B cell (primary cell): ENCODE measurements around the gene ANO2. TPM values are rescaled to one million over a fixed set of nuclear protein-coding genes. Genes with fewer than 3 reads are reported as not detected.

Experiments used
- ATAC-seq: fragments of 200-7000 bp; cut with Tn5 transposase; one replicate; pipeline ENCODE4 v1.10.0; 2021; ENCODE audit warnings: low read depth, mild to moderate bottlenecking, moderate number of reproducible peaks, moderate library complexity
- CTCF ChIA-PET: fragments of 350-600 bp; sonication (Branson Sonifier 250); formaldehyde crosslinking; loops from one replicate; lab custom pipeline; 2021; ENCODE audit warnings: antibody characterized with exemption, inconsistent platforms; lab: Charles Lee
- POLR2A ChIA-PET: fragments of 350-600 bp; sonication (Branson Sonifier 250); formaldehyde crosslinking; loops from one replicate; lab custom pipeline; 2021; ENCODE audit warnings: antibody characterized with exemption; lab: Charles Lee
- DNase-seq: peaks from one replicate; pipeline ENCODE4 v3.0.0; 2013
- H2AFZ ChIP-seq: 2 replicates; pipeline ENCODE4 v1.6.1; 2012; ENCODE audit warnings: mild to moderate bottlenecking, low read depth, low read length; ENCODE audit not compliant: insufficient read depth, poor library complexity, severe bottlenecking
- H3K27ac ChIP-seq, 2 donors: 1 replicate in 1 of 2; 2 replicates in 1 of 2; pipeline ENCODE4 v1.5.1; 2012 to 2013; ENCODE audit warnings: low read length in 2 of 2, mild to moderate bottlenecking in 2 of 2, moderate library complexity in 1 of 2
- H3K27me3 ChIP-seq, 4 experiments: fragments of 200-600 bp in 1 of 4; sonication (generic) in 1 of 4; replicated peaks in 1 of 4; 1 replicate in 2 of 4; 2 replicates in 2 of 4; pipeline versions ENCODE4 v1.6.1 to v1.7.0; 2013 to 2016; ENCODE audit warnings: low read length in 3 of 4, mild to moderate bottlenecking in 2 of 4, mixed read lengths in 1 of 4, moderate library complexity in 1 of 4; ENCODE audit not compliant: insufficient read depth in 4 of 4, control insufficient read depth in 3 of 4; ENCODE audit errors: control extremely low read depth in 1 of 4
- H3K36me3 ChIP-seq, 2 experiments: replicated peaks in 1 of 2; 1 replicate in 1 of 2; 2 replicates in 1 of 2; pipeline versions ENCODE4 v1.6.1 to v1.7.1; 2013; ENCODE audit warnings: low read length in 1 of 2; ENCODE audit not compliant: insufficient read depth in 2 of 2, control insufficient read depth in 1 of 2; ENCODE audit errors: control extremely low read depth in 1 of 2, extremely low read depth in 1 of 2
- H3K4me1 ChIP-seq, 2 donors: fragments of 200-600 bp in 1 of 2; sonication (generic) in 1 of 2; 1 replicate in 1 of 2; 2 replicates in 1 of 2; pipeline versions ENCODE4 v1.5.1 to v1.6.1; 2013 to 2017; ENCODE audit warnings: low read length in 2 of 2; ENCODE audit not compliant: control insufficient read depth in 2 of 2, insufficient read depth in 2 of 2
- H3K4me2 ChIP-seq: replicated peaks from 2 replicates; pipeline ENCODE3; 2012; ENCODE audit warnings: mild to moderate bottlenecking, low read depth, low read length; ENCODE audit not compliant: poor library complexity, severe bottlenecking
- H3K4me3 ChIP-seq, 5 experiments: fragments of 200-600 bp in 1 of 5; sonication (generic) in 1 of 5; 1 replicate in 3 of 5; 2 replicates in 2 of 5; pipeline versions ENCODE4 v1.5.1 to v1.7.0; 2011 to 2016; ENCODE audit warnings: low read length in 4 of 5, mild to moderate bottlenecking in 4 of 5, low read depth in 2 of 5, control low read depth in 1 of 5, moderate library complexity in 1 of 5; ENCODE audit not compliant: insufficient read depth in 1 of 5; ENCODE audit errors: control extremely low read depth in 1 of 5, extremely low read depth in 1 of 5
- H3K79me2 ChIP-seq: fragments of 200-600 bp; sonication (generic); one replicate; pipeline ENCODE4 v1.6.0; 2016; ENCODE audit warnings: low read length; ENCODE audit not compliant: control insufficient read depth, insufficient read depth
- H3K9ac ChIP-seq: fragments of 200-600 bp; sonication (generic); 2 replicates; pipeline ENCODE4 v1.6.1; 2017; ENCODE audit warnings: mild to moderate bottlenecking, low read length, moderate library complexity
- H3K9me3 ChIP-seq, 3 donors: one replicate each; pipeline versions ENCODE4 v1.6.1 to v1.7.1; 2013; ENCODE audit warnings: low read length in 2 of 3; ENCODE audit not compliant: control insufficient read depth in 2 of 3, insufficient read depth in 1 of 3; ENCODE audit errors: control extremely low read depth in 1 of 3
- H4K20me1 ChIP-seq: 2 replicates; pipeline ENCODE4 v1.6.0; 2012; ENCODE audit warnings: mild to moderate bottlenecking, low read length; ENCODE audit not compliant: insufficient read depth, control insufficient read depth, poor library complexity, severe bottlenecking
- H3K27ac Mint-ChIP-seq: one replicate; pipeline ENCODE4 v1.8.0; 2021; ENCODE audit warnings: mixed read lengths
- H3K27me3 Mint-ChIP-seq: one replicate; pipeline ENCODE4 v1.8.0; 2021; ENCODE audit warnings: mixed read lengths
- H3K4me1 Mint-ChIP-seq: one replicate; pipeline ENCODE4 v1.8.0; 2021; ENCODE audit warnings: mixed read lengths
- H3K4me3 Mint-ChIP-seq: one replicate; pipeline ENCODE4 v1.8.0; 2021; ENCODE audit warnings: mixed read lengths
- H3K9me3 Mint-ChIP-seq: one replicate; pipeline ENCODE4 v1.8.0; 2022; ENCODE audit warnings: mixed read lengths; ENCODE audit not compliant: insufficient read depth
- EZH2 ChIP-seq: IDR thresholded peaks from 2 replicates; pipeline ENCODE4 v1.6.1; 2012; ENCODE audit warnings: borderline replicate concordance, low read depth, mild to moderate bottlenecking, moderate library complexity, low read length; ENCODE audit not compliant: insufficient read depth, poor library complexity, severe bottlenecking
- WGBS: methylation state at CpG from one replicate; pipeline ENCODE4 v1.1.5; 2013; ENCODE audit warnings: missing lambda C conversion rate; ENCODE audit not compliant: insufficient coverage; 5-methylcytosine and 5-hydroxymethylcytosine counted together
- intact Hi-C: fragments of 100-400 bp; cut with micrococcal nuclease; formaldehyde crosslinking; loops from one replicate; pipeline ENCODE4 v1.10.0; 2022
- polyA plus RNA-seq: library from polyadenylated mRNA; depleted of rRNA; stranded (reverse); fragments of >200 nt; gene quantifications from 2 replicates; pipeline ENCODE4 v1.2.3, GENCODE V29; 2012
- total RNA-seq, 2 donors: library from RNA; stranded (reverse); fragments of 120-200 nt in 1 of 2; gene quantifications; 1 replicate in 1 of 2; 2 replicates in 1 of 2; pipeline versions ENCODE4 v1.2.3 to v1.2.4, GENCODE V29; 2013 to 2022
- TF ChIP-seq, protein P1 (sequence below): fragments of 200-600 bp; IDR thresholded peaks from one replicate; pipeline ENCODE4 v1.8.0; 2022; ENCODE audit warnings: antibody characterized with exemption, mild to moderate bottlenecking

The ANO2 gene
- total and polyA plus RNA-seq, 2 donors (not counting 1 experiment from before 2014, with no cell fraction given) = not detected

DNA sequence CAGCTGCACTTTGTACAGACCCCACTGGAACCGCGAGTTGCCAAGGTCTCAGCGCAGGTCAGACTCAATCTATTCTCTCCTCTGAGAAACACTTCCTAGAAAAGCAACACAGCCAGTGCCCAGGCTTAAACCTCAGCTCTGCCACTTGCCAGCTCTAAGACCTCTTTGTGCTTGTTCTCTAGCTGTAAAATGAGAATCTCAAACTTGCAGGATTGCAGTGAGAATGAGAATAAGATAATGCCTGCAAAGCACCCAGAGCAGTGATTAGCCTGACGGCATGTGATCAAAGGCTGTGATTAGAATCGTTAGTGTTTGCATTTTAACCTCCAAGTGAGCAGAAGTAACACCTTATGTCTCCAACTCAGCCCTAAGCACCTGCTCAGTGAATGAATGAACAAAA is 21.3 kb downstream of the ANO2 start:
- H3K36me3 ChIP-seq = no peaks in the 10 kb centered on the region
- peaks cover 0 to 6% (median 0%) of the 10 kb centered on the region in 4 experiments for H3K27me3 ChIP-seq
- H3K4me3 Mint-ChIP-seq = no peak overlapping the region
- H3K79me2 ChIP-seq = no peaks in the 10 kb centered on the region
- no peak overlapping the region for H3K4me3 ChIP-seq
- H3K27me3 Mint-ChIP-seq = peaks cover 10% of the 10 kb centered on the region
- H3K4me1 ChIP-seq = no peaks in the 10 kb centered on the region
- peaks cover 0 to 5% (median 0%) of the 10 kb centered on the region in 3 donors for H3K9me3 ChIP-seq
- no peak overlapping the region for H3K4me2 ChIP-seq
- no peaks in the 10 kb centered on the region for H3K9me3 Mint-ChIP-seq
- no CpG with 5 or more reads among the region's 5 CpGs for WGBS
- ATAC-seq (no peak), DNase-seq (no peak)
- no peak overlapping the region for H3K27ac Mint-ChIP-seq
- CTCF ChIA-PET = no interaction called here
- H3K4me1 Mint-ChIP-seq = no peaks in the 10 kb centered on the region
- H3K9ac ChIP-seq = no peak overlapping the region
- POLR2A ChIA-PET = no interaction called here
- no peak for TF ChIP-seq EZH2
- TF ChIP-seq, protein P1, sequence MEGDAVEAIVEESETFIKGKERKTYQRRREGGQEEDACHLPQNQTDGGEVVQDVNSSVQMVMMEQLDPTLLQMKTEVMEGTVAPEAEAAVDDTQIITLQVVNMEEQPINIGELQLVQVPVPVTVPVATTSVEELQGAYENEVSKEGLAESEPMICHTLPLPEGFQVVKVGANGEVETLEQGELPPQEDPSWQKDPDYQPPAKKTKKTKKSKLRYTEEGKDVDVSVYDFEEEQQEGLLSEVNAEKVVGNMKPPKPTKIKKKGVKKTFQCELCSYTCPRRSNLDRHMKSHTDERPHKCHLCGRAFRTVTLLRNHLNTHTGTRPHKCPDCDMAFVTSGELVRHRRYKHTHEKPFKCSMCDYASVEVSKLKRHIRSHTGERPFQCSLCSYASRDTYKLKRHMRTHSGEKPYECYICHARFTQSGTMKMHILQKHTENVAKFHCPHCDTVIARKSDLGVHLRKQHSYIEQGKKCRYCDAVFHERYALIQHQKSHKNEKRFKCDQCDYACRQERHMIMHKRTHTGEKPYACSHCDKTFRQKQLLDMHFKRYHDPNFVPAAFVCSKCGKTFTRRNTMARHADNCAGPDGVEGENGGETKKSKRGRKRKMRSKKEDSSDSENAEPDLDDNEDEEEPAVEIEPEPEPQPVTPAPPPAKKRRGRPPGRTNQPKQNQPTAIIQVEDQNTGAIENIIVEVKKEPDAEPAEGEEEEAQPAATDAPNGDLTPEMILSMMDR = no peak
- H2AFZ ChIP-seq = no peak overlapping the region
- intact Hi-C loops = no loop called here
- no peaks in the 10 kb centered on the region for H4K20me1 ChIP-seq
- no peak overlapping the region for H3K27ac ChIP-seq

DNA sequence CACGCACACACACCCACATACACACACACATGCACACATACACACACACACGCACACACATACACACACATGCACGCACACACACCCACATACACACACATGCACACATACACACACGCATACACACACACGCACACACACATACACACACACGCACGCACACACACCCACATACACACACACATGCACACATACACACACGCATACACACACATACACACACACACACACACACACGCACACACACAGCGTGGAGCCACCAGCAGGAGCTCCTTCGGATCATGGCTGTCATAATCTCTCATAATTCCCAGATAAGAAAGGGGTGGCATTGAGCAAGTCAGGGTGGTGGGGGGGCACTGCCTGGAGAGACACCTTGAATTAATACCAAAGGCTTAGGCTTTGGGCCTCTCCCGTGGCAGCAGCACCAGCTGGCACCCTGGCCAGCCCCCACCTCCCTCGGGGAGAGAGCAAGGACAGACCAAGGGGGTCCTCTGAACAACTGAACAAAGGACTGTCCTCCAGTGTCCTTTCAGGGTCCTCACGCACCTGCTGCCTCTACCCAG is 21.9 kb downstream of the ANO2 start:
- no peaks in the 10 kb centered on the region for H3K9me3 Mint-ChIP-seq
- ATAC-seq (no peak), DNase-seq (no peak)
- POLR2A ChIA-PET = no interaction called here
- Histone ChIP-seq H3K4me1 (no peaks in the 10 kb centered on the region), H3K4me2 (no peak overlapping the region), H3K9ac (no peak overlapping the region), H3K79me2 (no peaks in the 10 kb centered on the region), H3K27me3 (peaks cover 0 to 6% (median 0%) of the 10 kb centered on the region in 4 experiments), H3K27ac (no peak overlapping the region), H2AFZ (no peak overlapping the region), H4K20me1 (no peaks in the 10 kb centered on the region), H3K4me3 (no peak overlapping the region), H3K9me3 (peaks cover 0 to 4% (median 0%) of the 10 kb centered on the region in 3 donors), H3K36me3 (no peaks in the 10 kb centered on the region)
- WGBS = 66% methylated on average over 8 of the region's 14 CpGs
- TF ChIP-seq, protein P1 = no peak
- TF ChIP-seq EZH2 = no peak
- no peak overlapping the region for H3K27ac Mint-ChIP-seq
- H3K4me1 Mint-ChIP-seq = no peaks in the 10 kb centered on the region
- H3K4me3 Mint-ChIP-seq = no peak overlapping the region
- CTCF ChIA-PET = no interaction called here
- peaks cover 10% of the 10 kb centered on the region for H3K27me3 Mint-ChIP-seq
- intact Hi-C loops = no loop called here
